Measurements from ENCODE around the gene PLCG2. TPM values are rescaled to one million over a fixed set of nuclear protein-coding genes. Genes with fewer than 3 reads are reported as not detected.

The PLCG2 gene
- total RNA-seq, 1 donor: 31.9 TPM

GRCh38 chr16:81810894-81811538, 31.9 kb downstream of the PLCG2 start:
- H3K4me3 ChIP-seq (ENCODE audit: low read length): no peak overlapping the region
- peaks cover 75% of the 10 kb centered on the region for H3K4me1 ChIP-seq (ENCODE audit: insufficient read depth, low read length)
- no peaks in the 10 kb centered on the region for H3K27me3 ChIP-seq (ENCODE audit: insufficient read depth, low read length)
- no peaks in the 10 kb centered on the region for H3K9me3 ChIP-seq (ENCODE audit: low read depth, low read length)

GRCh38 chr16:81813648-81814047, 34.6 kb downstream of the PLCG2 start:
- no peaks in the 10 kb centered on the region for H3K9me3 ChIP-seq (ENCODE audit: low read depth, low read length)
- peaks cover 77% of the 10 kb centered on the region for H3K4me1 ChIP-seq (ENCODE audit: insufficient read depth, low read length)
- no peaks in the 10 kb centered on the region for H3K27me3 ChIP-seq (ENCODE audit: insufficient read depth, low read length)
- no peak overlapping the region for H3K4me3 ChIP-seq (ENCODE audit: low read length)

GRCh38 chr16:81814751-81815428, 35.8 kb downstream of the PLCG2 start:
- H3K27me3 ChIP-seq (ENCODE audit: insufficient read depth, low read length): no peaks in the 10 kb centered on the region
- H3K4me1 ChIP-seq (ENCODE audit: insufficient read depth, low read length): peaks cover 77% of the 10 kb centered on the region
- no peak overlapping the region for H3K4me3 ChIP-seq (ENCODE audit: low read length)

GRCh38 chr16:81815429-81815766, 36.3 kb downstream of the PLCG2 start:
- H3K27me3 ChIP-seq (ENCODE audit: insufficient read depth, low read length): no peaks in the 10 kb centered on the region
- H3K4me1 ChIP-seq (ENCODE audit: insufficient read depth, low read length): peaks cover 77% of the 10 kb centered on the region
- no peaks in the 10 kb centered on the region for H3K9me3 ChIP-seq (ENCODE audit: low read depth, low read length)
- H3K4me3 ChIP-seq (ENCODE audit: low read length): no peak overlapping the region

More at GRCh38 chr16:81814751-81815428, 35.8 kb downstream of the PLCG2 start:
- H3K9me3 ChIP-seq (ENCODE audit: low read depth, low read length): no peaks in the 10 kb centered on the region

- H3K4me1 ChIP-seq (ENCODE audit: insufficient read depth, low read length): peaks cover 79% of the 10 kb centered on the region
- no peaks in the 10 kb centered on the region for H3K27me3 ChIP-seq (ENCODE audit: insufficient read depth, low read length)
- no peak overlapping the region for H3K4me3 ChIP-seq (ENCODE audit: low read length)
- no peaks in the 10 kb centered on the region for H3K9me3 ChIP-seq (ENCODE audit: low read depth, low read length)
Measured at GRCh38 chr16:81816351-81816750, 37.3 kb downstream of the PLCG2 start.

- Histone ChIP-seq H3K4me3 (ENCODE audit: low read length) (no peak overlapping the region), H3K27me3 (ENCODE audit: insufficient read depth, low read length) (no peaks in the 10 kb centered on the region), H3K9me3 (ENCODE audit: low read depth, low read length) (no peaks in the 10 kb centered on the region), H3K4me1 (ENCODE audit: insufficient read depth, low read length) (peaks cover 83% of the 10 kb centered on the region)
Measured at GRCh38 chr16:81816793-81817210, 37.7 kb downstream of the PLCG2 start.

- H3K4me3 ChIP-seq (ENCODE audit: low read length): no peak overlapping the region
- H3K9me3 ChIP-seq (ENCODE audit: low read depth, low read length): no peaks in the 10 kb centered on the region
- H3K27me3 ChIP-seq (ENCODE audit: insufficient read depth, low read length): no peaks in the 10 kb centered on the region
- peaks cover 88% of the 10 kb centered on the region for H3K4me1 ChIP-seq (ENCODE audit: insufficient read depth, low read length)
Measured at GRCh38 chr16:81817296-81817695, 38.2 kb downstream of the PLCG2 start.

- Histone ChIP-seq H3K27me3 (ENCODE audit: insufficient read depth, low read length) (no peaks in the 10 kb centered on the region), H3K4me1 (ENCODE audit: insufficient read depth, low read length) (peaks cover 95% of the 10 kb centered on the region), H3K9me3 (ENCODE audit: low read depth, low read length) (no peaks in the 10 kb centered on the region), H3K4me3 (ENCODE audit: low read length) (no peak overlapping the region)
Measured at GRCh38 chr16:81817789-81818567, 38.9 kb downstream of the PLCG2 start.

- Histone ChIP-seq H3K4me3 (ENCODE audit: low read length) (no peak overlapping the region), H3K27me3 (ENCODE audit: insufficient read depth, low read length) (no peaks in the 10 kb centered on the region), H3K9me3 (ENCODE audit: low read depth, low read length) (no peaks in the 10 kb centered on the region), H3K4me1 (ENCODE audit: insufficient read depth, low read length) (peaks cover 98% of the 10 kb centered on the region)
Measured at GRCh38 chr16:81818568-81818896, 39.4 kb downstream of the PLCG2 start.

GRCh38 chr16:81818905-81819304, 39.8 kb downstream of the PLCG2 start:
- peaks cover 98% of the 10 kb centered on the region for H3K4me1 ChIP-seq (ENCODE audit: insufficient read depth, low read length)
- no peak overlapping the region for H3K4me3 ChIP-seq (ENCODE audit: low read length)
- no peaks in the 10 kb centered on the region for H3K9me3 ChIP-seq (ENCODE audit: low read depth, low read length)
- H3K27me3 ChIP-seq (ENCODE audit: insufficient read depth, low read length): no peaks in the 10 kb centered on the region

- H3K9me3 ChIP-seq (ENCODE audit: low read depth, low read length): no peaks in the 10 kb centered on the region
- H3K27me3 ChIP-seq (ENCODE audit: insufficient read depth, low read length): no peaks in the 10 kb centered on the region
- no peak overlapping the region for H3K4me3 ChIP-seq (ENCODE audit: low read length)
- H3K4me1 ChIP-seq (ENCODE audit: insufficient read depth, low read length): peaks cover 100% of the 10 kb centered on the region
Measured at GRCh38 chr16:81821436-81822128, 42.5 kb downstream of the PLCG2 start.

GRCh38 chr16:81823111-81823510, 44.0 kb downstream of the PLCG2 start:
- Histone ChIP-seq H3K9me3 (ENCODE audit: low read depth, low read length) (no peaks in the 10 kb centered on the region), H3K4me3 (ENCODE audit: low read length) (no peak overlapping the region), H3K27me3 (ENCODE audit: insufficient read depth, low read length) (no peaks in the 10 kb centered on the region), H3K4me1 (ENCODE audit: insufficient read depth, low read length) (peaks cover 100% of the 10 kb centered on the region)

GRCh38 chr16:81823734-81824133, 44.6 kb downstream of the PLCG2 start:
- Histone ChIP-seq H3K9me3 (ENCODE audit: low read depth, low read length) (no peaks in the 10 kb centered on the region), H3K4me1 (ENCODE audit: insufficient read depth, low read length) (peaks cover 100% of the 10 kb centered on the region), H3K27me3 (ENCODE audit: insufficient read depth, low read length) (no peaks in the 10 kb centered on the region), H3K4me3 (ENCODE audit: low read length) (no peak overlapping the region)

GRCh38 chr16:81826523-81826922, 47.4 kb downstream of the PLCG2 start:
- Histone ChIP-seq H3K4me3 (ENCODE audit: low read length) (no peak overlapping the region), H3K9me3 (ENCODE audit: low read depth, low read length) (no peaks in the 10 kb centered on the region), H3K27me3 (ENCODE audit: insufficient read depth, low read length) (no peaks in the 10 kb centered on the region), H3K4me1 (ENCODE audit: insufficient read depth, low read length) (peaks cover 99% of the 10 kb centered on the region)
